ENCODE results near the gene JOSD2.
"Not testable (repeated sequence)": the region's sequence is repeated elsewhere in the genome, so short reads cannot be mapped to it uniquely, and the experiment has no call there.

The JOSD2 gene

DNA sequence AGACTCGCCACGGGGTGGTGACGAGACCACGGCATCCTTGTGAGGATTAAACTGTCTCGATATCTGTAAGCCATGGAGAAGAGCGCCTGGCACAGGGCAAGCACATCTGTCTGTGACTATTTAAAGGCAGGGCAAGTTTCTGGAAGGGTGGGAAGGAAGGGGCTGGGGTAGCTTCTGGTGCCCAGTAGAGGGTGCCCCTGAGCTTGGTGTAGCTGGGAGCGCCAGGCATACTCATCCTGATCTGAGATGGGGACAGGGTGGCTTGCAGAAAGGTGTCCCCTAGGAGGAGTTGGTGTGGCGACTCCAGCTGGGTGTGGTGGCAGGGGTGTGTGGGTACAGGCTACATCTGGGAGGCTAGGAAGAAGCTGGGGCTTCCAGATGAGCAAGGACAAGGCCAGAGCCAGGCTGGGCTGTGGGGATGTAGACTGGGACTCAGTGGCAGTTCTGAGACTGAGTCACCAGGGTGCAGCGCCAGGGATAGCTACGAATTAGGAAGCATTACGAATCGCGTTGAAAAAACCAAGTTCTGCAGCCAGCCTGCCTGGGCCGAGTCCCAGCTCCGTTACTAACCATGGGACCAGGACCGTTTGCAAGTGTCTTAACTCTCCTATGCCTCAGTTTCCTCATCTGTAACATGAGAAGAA is 25.8 kb upstream of the JOSD2 start:
- no peaks in the 10 kb centered on the region for H4K20me1 ChIP-seq
- peaks cover 0 to 6% (median 0%) of the 10 kb centered on the region in 11 experiments; a peak in 4 of 22 replicates for H3K36me3 ChIP-seq
- H3K4me2 ChIP-seq = peak overlapping the region in 2 of 11 experiments; percentile 18 to 36; a peak in 3 of 22 replicates
- H3K9me3 ChIP-seq (replicated peaks in 1 of 11) = peaks cover 20 to 27% (median 26%) of the 10 kb centered on the region in 11 experiments
- H3K4me3 ChIP-seq = no peak overlapping the region
- TF ChIP-seq Cebpa-rat (IDR thresholded peaks at IDR 0.05) = no peak
- H3K4me1 ChIP-seq = peaks cover 0 to 22% (median 15%) of the 10 kb centered on the region in 10 experiments; a peak in 16 of 20 replicates
- 0 out of 22 replicates have a peak, but pooled peaks cover 0 to 3% (median 0%) of the 10 kb centered on the region in 11 experiments for H3K27me3 ChIP-seq
- H3K27ac ChIP-seq = no peak overlapping the region
- no peak overlapping the region; a peak in 1 of 22 replicates for H3K9ac ChIP-seq

DNA sequence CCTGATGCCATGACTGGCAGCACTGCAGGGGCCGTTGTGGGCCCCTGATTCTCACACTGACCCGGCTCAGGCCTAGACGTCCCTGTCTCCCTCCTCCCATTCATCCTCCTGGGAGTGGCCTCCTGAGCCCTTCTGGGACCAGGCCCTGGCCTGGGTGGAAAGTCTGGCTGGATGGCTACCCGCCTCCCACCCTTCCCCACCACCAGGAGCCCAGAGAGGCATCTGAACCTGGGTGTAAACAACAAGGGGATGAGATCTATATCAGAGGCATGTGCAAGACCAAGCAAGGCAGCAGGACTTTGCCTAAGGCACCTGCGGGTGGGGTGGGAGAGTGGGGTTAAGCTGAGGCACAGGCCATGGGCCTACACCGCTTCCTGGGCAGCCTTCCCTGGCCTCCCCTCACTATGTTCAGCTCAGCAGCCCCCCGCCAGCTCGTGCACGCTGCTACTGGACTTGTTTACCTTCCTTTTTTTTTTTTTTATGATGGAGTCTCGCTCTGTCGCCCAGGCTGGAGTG is 24.7 kb upstream of the JOSD2 start:
- Histone ChIP-seq H3K9me3 (replicated peaks in 1 of 11) (peaks cover 23 to 34% (median 28%) of the 10 kb centered on the region in 11 experiments), H3K9ac (no peak overlapping the region; a peak in 1 of 22 replicates), H3K27me3 (no peaks in the 10 kb centered on the region), H4K20me1 (no peaks in the 10 kb centered on the region), H3K36me3 (peaks cover 0 to 6% (median 0%) of the 10 kb centered on the region in 11 experiments; a peak in 4 of 22 replicates), H3K27ac (no peak overlapping the region), H3K4me3 (no peak overlapping the region), H3K4me1 (peaks cover 0 to 15% (median 9%) of the 10 kb centered on the region in 10 experiments; a peak in 9 of 20 replicates), H3K4me2 (peak overlapping the region in 4 of 11 experiments; percentile 6 to 36 (median 15); a peak in 5 of 22 replicates)
- TF ChIP-seq Cebpa-rat (IDR thresholded peaks at IDR 0.05) = no peak

DNA sequence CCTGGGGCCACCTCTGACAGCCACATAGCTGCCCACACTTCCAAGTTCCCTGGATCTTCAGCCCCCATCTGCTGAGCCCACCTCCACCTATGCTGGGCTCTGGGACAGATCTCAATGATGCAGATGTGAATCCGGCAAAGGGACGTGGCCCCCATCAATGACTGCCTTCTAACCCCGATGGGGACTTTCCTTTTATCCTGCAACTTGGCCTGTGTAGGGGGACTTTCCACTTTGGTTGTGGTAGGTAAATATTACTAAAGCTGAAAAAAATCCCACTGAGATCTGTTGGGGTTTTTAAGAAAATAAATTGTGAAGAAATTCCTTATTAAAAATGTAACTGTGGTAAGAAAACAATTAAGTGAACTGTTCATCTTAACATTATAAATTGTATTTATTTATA is 23.5 kb upstream of the JOSD2 start:
- Histone ChIP-seq H3K4me1 (peaks cover 0 to 15% (median 9%) of the 10 kb centered on the region in 10 experiments; a peak in 9 of 20 replicates), H3K36me3 (peaks cover 0 to 6% (median 0%) of the 10 kb centered on the region in 11 experiments; a peak in 4 of 22 replicates), H3K9me3 (replicated peaks in 1 of 11) (peaks cover 23 to 34% (median 28%) of the 10 kb centered on the region in 11 experiments), H4K20me1 (no peaks in the 10 kb centered on the region), H3K27me3 (no peaks in the 10 kb centered on the region), H3K4me3 (no peak overlapping the region), H3K27ac (no peak overlapping the region), H3K4me2 (no peak overlapping the region), H3K9ac (no peak overlapping the region)
- TF ChIP-seq Cebpa-rat (IDR thresholded peaks at IDR 0.05) = no peak

- no peak overlapping the region for H3K4me2 ChIP-seq
- peaks cover 0 to 22% (median 9%) of the 10 kb centered on the region in 10 experiments; a peak in 10 of 20 replicates for H3K4me1 ChIP-seq
- no peaks in the 10 kb centered on the region for H3K27me3 ChIP-seq
- no peak overlapping the region for H3K9ac ChIP-seq
- no peak overlapping the region for H3K27ac ChIP-seq
- H3K4me3 ChIP-seq = no peak overlapping the region
- peaks cover 0 to 6% (median 0%) of the 10 kb centered on the region in 11 experiments; a peak in 4 of 22 replicates for H3K36me3 ChIP-seq
- no peak for TF ChIP-seq Cebpa-rat (IDR thresholded peaks at IDR 0.05)
- no peaks in the 10 kb centered on the region for H4K20me1 ChIP-seq
- H3K9me3 ChIP-seq (replicated peaks in 1 of 11) = peaks cover 23 to 34% (median 28%) of the 10 kb centered on the region in 11 experiments
Measured at GRCh38 chr19:50532952-50533351, 22.0 kb upstream of the JOSD2 start.

- H3K4me2 ChIP-seq = no peak overlapping the region
- no peak overlapping the region for H3K27ac ChIP-seq
- H3K4me3 ChIP-seq = no peak overlapping the region
- peaks cover 0 to 20% (median 9%) of the 10 kb centered on the region in 10 experiments; a peak in 13 of 20 replicates for H3K4me1 ChIP-seq
- H3K27me3 ChIP-seq = no peaks in the 10 kb centered on the region
- TF ChIP-seq Cebpa-rat (IDR thresholded peaks at IDR 0.05) = no peak
- H3K9me3 ChIP-seq (replicated peaks in 1 of 11) = peaks cover 23 to 34% (median 28%) of the 10 kb centered on the region in 11 experiments
- no peak overlapping the region for H3K9ac ChIP-seq
- no peaks in the 10 kb centered on the region for H4K20me1 ChIP-seq
- H3K36me3 ChIP-seq = peaks cover 0 to 6% (median 0%) of the 10 kb centered on the region in 11 experiments; a peak in 4 of 22 replicates
Measured at GRCh38 chr19:50531171-50531612, 20.2 kb upstream of the JOSD2 start.

- not testable (repeated sequence) for H3K36me3 ChIP-seq, H3K27me3 ChIP-seq, H3K27ac ChIP-seq, H4K20me1 ChIP-seq, H3K4me3 ChIP-seq, H3K9ac ChIP-seq
- H3K4me1 ChIP-seq = peaks cover 0 to 19% (median 5%) of the 10 kb centered on the region in 10 experiments; a peak in 8 of 20 replicates
- peaks cover 14 to 20% (median 17%) of the 10 kb centered on the region in 11 experiments for H3K9me3 ChIP-seq (replicated peaks in 1 of 11)
- peak overlapping the region in 1 of 11 experiments; percentile 37; a peak in 1 of 22 replicates for H3K4me2 ChIP-seq
Measured at GRCh38 chr19:50528052-50528451, 17.1 kb upstream of the JOSD2 start.

DNA sequence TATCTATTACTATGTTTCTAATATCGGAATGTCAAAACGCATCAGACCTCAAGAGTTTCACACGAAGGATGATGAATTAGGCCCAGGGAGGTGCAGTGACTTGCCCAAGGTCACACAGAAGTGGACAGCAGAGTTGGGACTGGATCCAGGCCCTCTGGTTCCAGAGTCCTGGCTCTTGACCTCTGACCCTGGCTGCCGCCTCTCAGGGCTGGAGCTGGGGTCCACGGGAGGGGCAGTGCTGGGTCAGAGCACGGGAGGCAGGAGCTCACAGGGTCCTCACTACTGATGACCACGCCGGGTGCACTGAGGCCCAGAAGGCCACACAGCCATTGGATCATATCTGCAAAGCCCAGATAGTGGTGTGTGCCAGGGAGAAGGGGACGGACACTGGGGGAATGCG is 11.9 kb upstream of the JOSD2 start:
- no peak for TF ChIP-seq Cebpa-rat (IDR thresholded peaks at IDR 0.05)
- peaks cover 0 to 12% (median 5%) of the 10 kb centered on the region in 10 experiments; a peak in 8 of 20 replicates for H3K4me1 ChIP-seq
- no peak overlapping the region; a peak in 1 of 22 replicates for H3K9ac ChIP-seq
- H3K27ac ChIP-seq = no peak overlapping the region
- H3K4me2 ChIP-seq = no peak overlapping the region
- H3K4me3 ChIP-seq = no peak overlapping the region
- peaks cover 0 to 15% (median 13%) of the 10 kb centered on the region in 11 experiments; a peak in 15 of 22 replicates for H3K9me3 ChIP-seq (replicated peaks in 1 of 11)
- H3K36me3 ChIP-seq = peaks cover 0 to 13% (median 0%) of the 10 kb centered on the region in 11 experiments; a peak in 5 of 22 replicates
- H3K27me3 ChIP-seq = no peaks in the 10 kb centered on the region
- no peaks in the 10 kb centered on the region for H4K20me1 ChIP-seq

DNA sequence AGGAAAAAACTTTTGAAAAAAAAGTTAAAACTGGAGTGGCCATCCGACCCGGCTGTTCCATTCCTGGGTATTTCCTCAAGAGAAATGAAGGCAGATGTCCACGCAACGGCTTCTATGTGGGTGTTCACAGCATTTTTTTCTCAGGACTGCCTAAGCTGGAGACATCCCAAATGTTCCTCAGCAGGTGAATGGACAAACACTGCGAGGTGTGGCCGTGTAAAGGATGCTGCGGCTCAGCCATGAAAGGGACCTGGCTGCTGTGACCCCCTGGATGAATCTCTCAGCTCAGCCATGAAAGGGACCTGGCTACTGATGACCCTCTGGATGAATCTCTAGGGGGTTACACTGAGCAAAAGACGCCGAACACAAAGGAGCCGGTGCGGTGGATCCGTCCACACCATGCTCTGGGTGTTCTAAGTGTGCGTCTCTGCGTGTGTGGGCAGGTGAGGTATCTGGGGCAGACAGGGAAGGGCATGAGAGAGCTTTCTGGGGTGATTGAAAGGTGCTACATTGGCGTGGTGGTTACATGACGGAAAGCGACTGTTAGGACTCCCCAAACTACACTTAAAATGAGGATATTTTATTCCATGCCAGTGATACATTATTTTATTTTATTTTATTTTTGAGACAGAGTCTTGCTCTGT is 10.0 kb upstream of the JOSD2 start:
- Histone ChIP-seq H4K20me1 (no peaks in the 10 kb centered on the region), H3K4me3 (no peak overlapping the region), H3K27ac (no peak overlapping the region), H3K36me3 (peaks cover 0 to 15% (median 0%) of the 10 kb centered on the region in 11 experiments; a peak in 5 of 22 replicates), H3K27me3 (no peaks in the 10 kb centered on the region), H3K9me3 (replicated peaks in 1 of 11) (peaks cover 0 to 21% (median 13%) of the 10 kb centered on the region in 11 experiments; a peak in 15 of 22 replicates), H3K4me1 (peaks cover 0 to 4% (median 0%) of the 10 kb centered on the region in 10 experiments; a peak in 6 of 20 replicates), H3K9ac (no peak overlapping the region), H3K4me2 (no peak overlapping the region)
- TF ChIP-seq Cebpa-rat (IDR thresholded peaks at IDR 0.05) = no peak
